Muscle of leg (tissue), 11 donors: ENCODE measurements around the gene TM9SF4. TPM values are rescaled to one million over a fixed set of nuclear protein-coding genes. Genes with fewer than 3 reads are reported as not detected.

ENCODE experiments used
- DNase-seq: peaks from one replicate; pipeline ENCODE4 v3.0.0; 2013
- H3K27ac ChIP-seq: one replicate; pipeline ENCODE4 v1.5.1; 2013; ENCODE audit warnings: mild to moderate bottlenecking, low read length, control low read depth
- H3K27me3 ChIP-seq: one replicate; pipeline ENCODE4 v1.6.1; 2013; ENCODE audit warnings: low read length; ENCODE audit not compliant: control insufficient read depth, insufficient read depth
- H3K36me3 ChIP-seq: one replicate; pipeline ENCODE4 v1.6.1; 2013; ENCODE audit warnings: low read length; ENCODE audit not compliant: control insufficient read depth, insufficient read depth
- H3K4me1 ChIP-seq: one replicate; pipeline ENCODE4 v1.6.1; 2013; ENCODE audit warnings: low read length; ENCODE audit not compliant: control insufficient read depth, insufficient read depth
- H3K4me3 ChIP-seq: one replicate; pipeline ENCODE4 v1.5.1; 2013; ENCODE audit warnings: low read length, control low read depth
- H3K9me3 ChIP-seq: replicated peaks from 2 replicates; pipeline ENCODE4 v1.6.1; 2013; ENCODE audit warnings: low read depth, low read length; ENCODE audit not compliant: control insufficient read depth
- WGBS: methylation state at CpG from one replicate; pipeline ENCODE4 v1.1.5; 2013; ENCODE audit warnings: missing lambda C conversion rate; ENCODE audit not compliant: insufficient coverage; 5-methylcytosine and 5-hydroxymethylcytosine counted together
- polyA plus RNA-seq, 8 donors: library from polyadenylated mRNA; unstranded; fragments of 120-200 nt; gene quantifications; one replicate each; pipeline versions ENCODE4 v1.2.1 to v1.2.3, GENCODE V29; 2013; ENCODE audit warnings: inconsistent platforms in 1 of 8, low replicate concordance in 1 of 8; ENCODE audit not compliant: insufficient read length in 8 of 8, insufficient read depth in 1 of 8
- total RNA-seq: library from RNA; stranded (reverse); fragments of 120-200 nt; gene quantifications from one replicate; pipeline ENCODE4 v1.2.4, GENCODE V29; 2013

TM9SF4 gene
- total and polyA plus RNA-seq, 9 donors = 25.7 to 55.4 (median 43.9) TPM

DNA sequence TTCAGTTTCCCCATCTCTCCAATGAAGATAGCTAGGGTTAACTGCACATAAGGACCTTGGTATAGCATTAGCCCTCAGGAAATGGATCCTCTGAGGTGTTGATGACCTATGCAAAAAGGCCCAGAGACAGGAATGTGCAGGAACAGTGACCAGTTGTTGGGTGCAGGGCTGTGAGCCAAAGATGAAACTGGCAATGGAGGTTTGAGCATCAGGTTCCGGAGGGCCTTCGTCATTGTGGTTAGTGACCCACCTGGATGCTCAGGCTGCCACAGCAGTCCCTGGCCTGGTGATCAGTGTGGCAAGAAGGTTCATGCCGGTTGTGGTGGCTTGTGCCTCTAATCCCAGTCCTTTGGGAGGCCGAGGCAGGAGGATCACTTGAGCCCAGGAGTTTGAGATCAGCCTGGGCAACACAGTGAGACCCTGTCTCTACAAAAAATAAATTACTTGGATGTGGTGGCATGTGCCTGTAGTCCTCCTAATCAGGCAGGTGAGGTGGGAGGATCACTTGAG is 43.7 kb downstream of the TM9SF4 start:
- WGBS = 92% methylated on average over 3 of the region's 4 CpGs
- peaks cover 17% of the 10 kb centered on the region for H3K4me1 ChIP-seq
- peaks cover 65% of the 10 kb centered on the region for H3K36me3 ChIP-seq
- H3K27me3 ChIP-seq = no peaks in the 10 kb centered on the region
- no peak overlapping the region for H3K4me3 ChIP-seq
- no peaks in the 10 kb centered on the region for H3K9me3 ChIP-seq
- no peak overlapping the region for H3K27ac ChIP-seq
- no peak for DNase-seq

DNA sequence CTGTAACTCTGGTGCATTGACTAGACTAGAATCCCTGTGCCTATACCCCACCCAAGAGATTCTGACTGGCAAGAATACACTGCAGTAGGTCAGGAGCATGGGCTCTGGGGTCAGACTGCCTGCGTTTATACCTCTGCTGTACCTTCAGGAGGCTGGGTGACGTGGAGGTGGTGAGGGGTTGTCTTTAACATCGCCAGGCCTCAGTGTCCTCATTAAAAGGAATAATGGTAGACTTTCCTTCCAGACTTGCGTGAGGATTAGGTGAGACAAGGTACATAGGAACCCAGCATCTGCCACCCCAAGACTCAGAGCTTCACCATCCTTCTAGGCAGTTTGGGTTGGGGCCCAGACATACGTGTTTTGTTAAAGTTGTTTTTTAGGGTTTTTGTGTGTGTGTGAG is 44.3 kb downstream of the TM9SF4 start:
- no peak overlapping the region for H3K4me3 ChIP-seq
- no peaks in the 10 kb centered on the region for H3K9me3 ChIP-seq
- no peak for DNase-seq
- H3K27me3 ChIP-seq = no peaks in the 10 kb centered on the region
- H3K27ac ChIP-seq = no peak overlapping the region
- H3K36me3 ChIP-seq = peaks cover 68% of the 10 kb centered on the region
- H3K4me1 ChIP-seq = peaks cover 17% of the 10 kb centered on the region
- WGBS = 92% methylated on average over 3 of the region's 5 CpGs

DNA sequence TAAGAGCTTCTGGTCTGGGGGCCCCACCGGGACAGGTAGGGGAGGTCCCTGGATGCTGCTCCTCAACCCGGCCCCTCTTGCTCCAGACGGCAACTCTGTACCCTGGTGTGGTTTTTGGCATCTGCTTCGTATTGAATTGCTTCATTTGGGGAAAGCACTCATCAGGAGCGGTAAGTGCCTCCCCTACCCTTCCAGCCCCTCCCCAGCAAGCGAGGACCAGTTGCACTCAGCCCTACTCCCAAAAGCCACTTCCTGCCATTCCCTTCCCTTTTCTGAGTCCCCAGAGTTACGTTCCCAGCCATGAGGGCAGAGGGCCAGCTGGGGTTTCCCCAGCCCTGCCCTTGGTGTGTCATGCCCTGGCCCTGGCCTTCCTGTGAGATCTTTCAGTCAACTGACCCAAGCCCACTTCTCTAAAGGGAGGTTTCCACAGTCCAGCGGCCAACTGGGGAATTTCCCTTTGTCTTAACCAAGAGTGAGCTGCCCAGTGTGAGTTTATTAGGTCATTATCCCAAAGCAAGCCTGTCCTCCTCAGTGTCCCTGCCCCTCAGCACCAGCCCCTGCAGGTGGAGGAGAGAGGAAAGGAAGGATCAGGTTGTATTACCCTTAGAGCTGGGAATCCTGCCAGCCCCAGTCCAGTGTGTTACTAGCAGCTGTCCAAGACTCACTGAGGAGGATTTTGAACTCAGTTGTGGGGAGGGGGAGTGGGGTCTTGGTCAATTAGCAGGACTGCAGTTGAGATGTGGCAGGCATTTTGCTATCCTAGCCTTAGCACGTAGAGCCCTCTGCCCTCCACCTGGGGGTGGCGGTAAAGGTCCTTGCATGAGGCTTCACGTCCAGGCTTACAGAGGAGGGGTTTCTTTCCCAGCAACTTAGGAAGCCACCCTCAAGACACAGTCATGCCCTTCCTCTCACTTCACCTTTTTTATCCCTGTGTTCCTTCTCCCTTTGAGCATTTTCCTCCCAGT is 45.8 kb downstream of the TM9SF4 start:
- Histone ChIP-seq H3K36me3 (peaks cover 72% of the 10 kb centered on the region), H3K9me3 (no peaks in the 10 kb centered on the region), H3K4me3 (no peak overlapping the region), H3K4me1 (peaks cover 17% of the 10 kb centered on the region), H3K27ac (peak overlapping the region; percentile 24), H3K27me3 (no peaks in the 10 kb centered on the region)
- peak; percentile 85 for DNase-seq
- 35% methylated on average over 8 of the region's 11 CpGs for WGBS

DNA sequence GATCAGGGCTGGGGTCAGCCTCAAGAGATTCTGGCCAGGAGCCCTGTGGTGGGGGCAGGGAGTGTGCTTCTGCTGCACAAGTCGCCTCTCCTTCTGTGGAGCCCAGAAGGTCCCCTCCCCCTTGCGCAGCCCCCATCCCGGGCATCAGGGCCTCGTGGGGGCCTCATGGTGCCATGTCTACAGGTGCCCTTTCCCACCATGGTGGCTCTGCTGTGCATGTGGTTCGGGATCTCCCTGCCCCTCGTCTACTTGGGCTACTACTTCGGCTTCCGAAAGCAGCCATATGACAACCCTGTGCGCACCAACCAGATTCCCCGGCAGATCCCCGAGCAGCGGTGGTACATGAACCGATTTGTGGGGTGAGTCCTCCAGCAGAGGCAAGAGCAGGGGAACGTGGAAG is 48.1 kb downstream of the TM9SF4 start:
- 94% methylated on average over 14 of the region's 14 CpGs for WGBS
- H3K27ac ChIP-seq = no peak overlapping the region
- H3K9me3 ChIP-seq = no peaks in the 10 kb centered on the region
- H3K4me3 ChIP-seq = no peak overlapping the region
- H3K4me1 ChIP-seq = peaks cover 17% of the 10 kb centered on the region
- no peaks in the 10 kb centered on the region for H3K27me3 ChIP-seq
- no peak for DNase-seq
- H3K36me3 ChIP-seq = peaks cover 73% of the 10 kb centered on the region

DNA sequence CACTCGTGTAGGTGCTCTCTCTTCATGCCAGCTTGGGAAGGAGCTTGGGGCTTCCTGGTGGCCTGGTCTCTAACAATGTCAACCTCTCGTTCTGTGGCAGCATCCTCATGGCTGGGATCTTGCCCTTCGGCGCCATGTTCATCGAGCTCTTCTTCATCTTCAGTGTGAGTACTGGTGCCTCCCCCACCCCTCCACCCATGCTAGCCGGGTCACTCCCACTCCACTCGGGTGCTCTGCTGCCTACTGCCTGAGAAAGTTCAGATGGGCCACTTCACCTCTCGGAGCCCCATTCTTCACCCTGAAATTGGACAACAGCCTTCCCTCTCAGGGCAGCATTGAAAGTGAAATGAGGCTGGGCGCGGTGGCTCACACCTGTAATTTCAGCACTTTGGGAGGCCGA is 48.8 kb downstream of the TM9SF4 start:
- Histone ChIP-seq H3K27me3 (no peaks in the 10 kb centered on the region), H3K4me3 (no peak overlapping the region), H3K36me3 (peaks cover 67% of the 10 kb centered on the region), H3K9me3 (no peaks in the 10 kb centered on the region), H3K4me1 (peaks cover 12% of the 10 kb centered on the region), H3K27ac (no peak overlapping the region)
- DNase-seq = no peak
- 92% methylated on average over 11 of the region's 11 CpGs for WGBS

DNA sequence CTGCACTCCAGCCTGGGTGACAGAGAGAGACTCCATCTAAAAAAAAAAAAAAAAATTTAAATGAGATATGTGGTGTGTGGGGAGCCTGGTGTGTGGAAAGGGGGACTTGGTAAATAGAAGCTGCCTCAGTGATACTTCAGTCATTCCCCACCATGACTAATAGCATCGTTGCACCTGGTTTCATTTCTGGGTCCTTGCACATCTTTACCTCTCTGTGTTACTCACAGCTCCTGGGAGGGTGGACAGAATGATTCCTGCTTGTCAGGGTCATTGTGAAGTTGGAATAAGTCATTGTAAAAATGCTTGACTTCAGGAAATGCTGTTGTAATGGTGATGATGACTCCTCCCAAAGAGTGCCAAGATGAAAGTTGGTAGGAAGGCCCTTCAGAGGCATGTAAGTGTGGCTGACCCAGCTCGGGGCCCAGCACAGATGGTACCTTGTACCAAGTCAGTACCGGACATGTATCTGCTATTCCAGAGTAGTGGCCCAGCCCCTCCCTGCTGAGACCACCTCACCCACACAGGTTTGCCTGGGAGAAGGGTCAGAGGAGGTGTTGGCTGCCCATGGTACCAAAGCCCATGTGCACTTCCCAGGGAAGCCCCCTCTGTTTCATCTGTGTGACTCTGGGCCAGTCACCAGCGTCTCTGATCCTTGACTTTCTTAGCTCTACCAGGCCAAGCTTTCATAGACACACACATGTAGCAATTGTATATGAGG is 49.6 kb downstream of the TM9SF4 start:
- Histone ChIP-seq H3K27me3 (no peaks in the 10 kb centered on the region), H3K36me3 (peaks cover 66% of the 10 kb centered on the region), H3K27ac (no peak overlapping the region), H3K4me3 (no peak overlapping the region), H3K9me3 (no peaks in the 10 kb centered on the region), H3K4me1 (peaks cover 12% of the 10 kb centered on the region)
- WGBS = 100% methylated on average over 1 of the region's 4 CpGs
- DNase-seq = no peak

DNA sequence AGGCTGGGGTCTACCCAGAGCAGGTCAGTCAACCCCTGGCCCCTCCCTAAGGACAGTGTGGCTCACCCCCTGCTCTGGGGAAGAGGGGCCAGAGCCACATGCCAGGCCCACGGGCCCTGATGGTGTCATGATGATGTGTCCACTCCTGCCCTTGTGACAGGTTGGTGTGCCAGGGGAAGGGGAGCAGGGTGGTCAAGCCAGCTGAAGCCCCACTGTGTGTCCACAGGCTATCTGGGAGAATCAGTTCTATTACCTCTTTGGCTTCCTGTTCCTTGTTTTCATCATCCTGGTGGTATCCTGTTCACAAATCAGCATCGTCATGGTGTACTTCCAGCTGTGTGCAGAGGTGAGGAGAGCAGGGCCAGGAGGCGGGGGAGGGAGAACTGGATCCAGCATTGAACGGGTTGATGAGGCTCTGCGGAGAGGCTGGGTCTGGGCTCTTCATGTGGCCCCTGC is 50.3 kb downstream of the TM9SF4 start:
- Histone ChIP-seq H3K36me3 (peaks cover 67% of the 10 kb centered on the region), H3K9me3 (no peaks in the 10 kb centered on the region), H3K27me3 (no peaks in the 10 kb centered on the region), H3K4me1 (peaks cover 10% of the 10 kb centered on the region), H3K27ac (no peak overlapping the region), H3K4me3 (no peak overlapping the region)
- 80% methylated on average over 4 of the region's 5 CpGs for WGBS
- no peak for DNase-seq

DNA sequence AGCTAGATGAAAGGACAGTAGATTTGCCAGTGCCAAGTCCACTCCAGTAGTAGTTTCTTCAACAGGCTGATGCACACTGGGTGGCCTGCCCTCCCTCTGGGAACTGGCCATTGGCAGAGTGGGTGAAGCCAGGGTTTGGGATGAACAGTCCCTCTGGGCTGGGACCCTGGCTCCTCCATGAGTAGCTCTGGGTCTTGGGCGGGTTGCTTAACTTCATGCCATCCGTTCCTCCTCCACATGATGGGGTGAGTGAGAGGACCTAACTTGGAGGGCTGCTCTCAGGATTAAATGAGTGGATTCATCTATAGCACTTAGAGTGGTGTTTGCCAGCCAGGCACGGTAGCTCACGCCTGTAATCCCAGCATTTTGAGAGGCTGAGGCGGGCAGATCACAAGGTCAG is 50.8 kb downstream of the TM9SF4 start:
- no peak overlapping the region for H3K27ac ChIP-seq
- no peak for DNase-seq
- H3K36me3 ChIP-seq = peaks cover 68% of the 10 kb centered on the region
- 95% methylated on average over 3 of the region's 5 CpGs for WGBS
- peaks cover 4% of the 10 kb centered on the region for H3K4me1 ChIP-seq
- no peaks in the 10 kb centered on the region for H3K9me3 ChIP-seq
- no peaks in the 10 kb centered on the region for H3K27me3 ChIP-seq
- H3K4me3 ChIP-seq = no peak overlapping the region

DNA sequence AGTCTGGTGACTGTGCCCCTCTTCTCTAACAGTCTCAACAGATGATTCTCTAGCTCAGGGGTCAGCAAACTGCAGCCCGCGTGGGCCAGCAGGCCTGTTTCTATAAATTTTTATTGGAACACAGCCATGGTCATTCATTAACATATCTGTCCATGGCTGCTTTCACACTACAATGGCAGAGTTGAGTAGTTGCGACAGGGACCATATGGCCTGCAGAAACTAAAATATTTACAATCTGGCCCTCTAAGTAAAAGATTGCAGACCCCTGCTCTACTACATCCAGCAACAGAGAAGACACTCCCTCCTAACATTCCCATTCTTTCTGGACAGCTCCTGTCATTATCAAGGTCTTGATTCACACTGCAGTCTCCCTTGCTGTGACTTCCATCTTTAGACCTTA is 52.8 kb downstream of the TM9SF4 start:
- WGBS = 75% methylated on average over 2 of the region's 3 CpGs
- Histone ChIP-seq H3K27ac (no peak overlapping the region), H3K36me3 (peaks cover 85% of the 10 kb centered on the region), H3K4me3 (no peak overlapping the region), H3K4me1 (no peaks in the 10 kb centered on the region), H3K27me3 (no peaks in the 10 kb centered on the region), H3K9me3 (no peaks in the 10 kb centered on the region)
- no peak for DNase-seq

DNA sequence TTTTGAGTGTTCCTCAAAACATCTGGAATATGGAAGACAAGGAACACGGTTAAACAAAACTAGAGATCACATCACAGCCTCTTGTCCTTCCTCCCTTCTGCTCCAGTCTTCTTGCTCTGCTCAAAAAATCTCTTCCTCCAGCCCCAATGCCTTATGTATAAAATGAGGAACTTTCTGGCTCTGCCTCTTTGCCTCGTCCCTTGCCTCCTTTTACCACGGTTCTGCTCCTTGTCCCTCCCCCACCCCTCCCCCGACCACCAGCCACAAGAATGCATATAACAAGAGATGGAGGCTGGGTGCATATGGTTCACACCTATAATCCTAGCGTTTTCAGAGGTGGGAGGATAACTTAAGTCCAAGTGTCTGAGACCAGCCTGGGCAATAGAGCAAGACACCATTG is 54.4 kb downstream of the TM9SF4 start:
- 50% methylated on average over 1 of the region's 5 CpGs for WGBS

More for the DNA sequence above, 54.4 kb downstream of the TM9SF4 start:
- Histone ChIP-seq H3K27ac (no peak overlapping the region), H3K4me1 (no peaks in the 10 kb centered on the region), H3K27me3 (no peaks in the 10 kb centered on the region), H3K9me3 (no peaks in the 10 kb centered on the region), H3K4me3 (no peak overlapping the region), H3K36me3 (peaks cover 75% of the 10 kb centered on the region)
- DNase-seq = no peak
